Measurements from ENCODE around the gene CHN2. TPM values are rescaled to one million over a fixed set of nuclear protein-coding genes. Genes with fewer than 3 reads are reported as not detected.

CHN2 gene
- total RNA-seq, 1 donor: under 0.01 TPM

- no peak for TF ChIP-seq CTCF (IDR thresholded peaks at IDR 0.05; ENCODE audit: insufficient read depth, low read depth, low read length)
- H3K4me3 ChIP-seq (ENCODE audit: low read depth, low read length): no peak overlapping the region
- no peak for DNase-seq (ENCODE audit: low read depth)
Observed at GRCh38 chr7:29253225-29253624, 58.6 kb downstream of the CHN2 start.

GRCh38 chr7:29254591-29254990, 60.0 kb downstream of the CHN2 start:
- H3K4me3 ChIP-seq (ENCODE audit: low read depth, low read length): no peak overlapping the region
- TF ChIP-seq CTCF (IDR thresholded peaks at IDR 0.05; ENCODE audit: insufficient read depth, low read depth, low read length): no peak
- no peak for DNase-seq (ENCODE audit: low read depth)

- DNase-seq (ENCODE audit: low read depth): no peak
- TF ChIP-seq CTCF (IDR thresholded peaks at IDR 0.05; ENCODE audit: insufficient read depth, low read depth, low read length): no peak
Observed at GRCh38 chr7:29255199-29255878, 60.8 kb downstream of the CHN2 start.

GRCh38 chr7:29255906-29256692, 61.5 kb downstream of the CHN2 start:
- no peak for DNase-seq (ENCODE audit: low read depth)
- no peak overlapping the region for H3K4me3 ChIP-seq (ENCODE audit: low read depth, low read length)
- TF ChIP-seq CTCF (IDR thresholded peaks at IDR 0.05; ENCODE audit: insufficient read depth, low read depth, low read length): no peak

More at GRCh38 chr7:29255199-29255878, 60.8 kb downstream of the CHN2 start:
- H3K4me3 ChIP-seq (ENCODE audit: low read depth, low read length): no peak overlapping the region

DNA sequence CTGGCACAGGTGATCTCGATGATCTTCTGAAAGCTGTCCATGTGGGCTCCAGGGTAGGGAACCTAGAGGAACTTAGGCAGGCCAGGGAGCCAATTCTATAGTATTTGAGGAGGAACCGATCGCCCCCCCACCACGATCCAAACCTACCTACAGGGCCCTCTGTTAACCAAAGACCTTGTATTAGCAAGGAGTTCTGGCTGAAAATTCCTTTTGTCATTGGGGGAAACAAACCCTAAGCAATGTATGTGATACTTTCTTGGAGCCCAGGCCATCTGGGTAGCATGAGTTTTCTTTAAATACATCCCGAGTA, 62.1 kb downstream of the CHN2 start:
- H3K4me3 ChIP-seq (ENCODE audit: low read depth, low read length): no peak overlapping the region
- DNase-seq (ENCODE audit: low read depth): no peak
- no peak for TF ChIP-seq CTCF (IDR thresholded peaks at IDR 0.05; ENCODE audit: insufficient read depth, low read depth, low read length)

DNA sequence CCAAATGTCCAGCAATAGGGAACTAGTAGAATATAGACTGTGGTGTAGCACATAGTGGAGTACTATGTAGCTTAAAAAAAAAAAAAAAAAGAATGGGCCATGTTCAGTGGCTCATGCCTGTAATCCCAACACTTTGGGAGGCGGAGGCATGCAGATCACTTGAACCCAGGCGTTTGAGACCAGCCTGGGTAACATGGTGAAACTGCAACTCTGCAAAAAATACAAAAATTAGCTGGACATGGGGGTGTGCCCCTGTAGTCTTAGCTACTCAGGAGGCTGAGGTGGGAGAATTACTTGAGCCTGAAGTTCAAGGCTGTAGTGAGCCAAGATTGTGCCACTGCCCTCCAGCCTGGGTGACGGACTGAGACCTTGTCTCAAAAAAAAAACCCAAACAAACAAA, 64.4 kb downstream of the CHN2 start:
- H3K4me3 ChIP-seq (ENCODE audit: low read depth, low read length): no peak overlapping the region
- DNase-seq (ENCODE audit: low read depth): no peak

More for the DNA sequence above, 64.4 kb downstream of the CHN2 start:
- TF ChIP-seq CTCF (IDR thresholded peaks at IDR 0.05; ENCODE audit: insufficient read depth, low read depth, low read length): no peak

All from fibroblast of villous mesenchyme (primary cell).